ENCODE measurements around the gene KIF26A.

KIF26A gene

GRCh38 chr14:104107611-104108569, 30.5 kb upstream of the KIF26A start:
- Histone ChIP-seq H3K27me3 (ENCODE audit: insufficient read depth, low read depth, severe bottlenecking) (no peaks in the 10 kb centered on the region), H3K36me3 (no peaks in the 10 kb centered on the region), H3K9me3 (ENCODE audit: severe bottlenecking) (no peaks in the 10 kb centered on the region), H3K27ac (no peak overlapping the region), H3K4me3 (ENCODE audit: low read depth, low read length) (no peak overlapping the region)
- TF ChIP-seq CTCF (IDR thresholded peaks at IDR 0.05; ENCODE audit: low read depth, low read length) = no peak
- peak; percentile 8 for DNase-seq

- Histone ChIP-seq H3K27ac (no peak overlapping the region), H3K9me3 (ENCODE audit: severe bottlenecking) (no peaks in the 10 kb centered on the region), H3K36me3 (no peaks in the 10 kb centered on the region), H3K27me3 (ENCODE audit: insufficient read depth, low read depth, severe bottlenecking) (no peaks in the 10 kb centered on the region), H3K4me3 (ENCODE audit: low read depth, low read length) (no peak overlapping the region)
- no peak for TF ChIP-seq CTCF (IDR thresholded peaks at IDR 0.05; ENCODE audit: low read depth, low read length)
- peak; percentile 9 for DNase-seq
Observed at GRCh38 chr14:104108570-104109541, 29.5 kb upstream of the KIF26A start.

- Histone ChIP-seq H3K36me3 (no peaks in the 10 kb centered on the region), H3K27ac (no peak overlapping the region), H3K27me3 (ENCODE audit: insufficient read depth, low read depth, severe bottlenecking) (no peaks in the 10 kb centered on the region), H3K9me3 (ENCODE audit: severe bottlenecking) (no peaks in the 10 kb centered on the region), H3K4me3 (ENCODE audit: low read depth, low read length) (no peak overlapping the region)
- TF ChIP-seq CTCF (IDR thresholded peaks at IDR 0.05; ENCODE audit: low read depth, low read length) = no peak
- peak; percentile 17 for DNase-seq
Observed at GRCh38 chr14:104109731-104110361, 28.5 kb upstream of the KIF26A start.

- TF ChIP-seq CTCF (IDR thresholded peaks at IDR 0.05; ENCODE audit: low read depth, low read length) = no peak
- DNase-seq = peak; percentile 8
Observed at GRCh38 chr14:104110491-104111209, 27.7 kb upstream of the KIF26A start.

More at GRCh38 chr14:104110491-104111209, 27.7 kb upstream of the KIF26A start:
- H3K27me3 ChIP-seq (ENCODE audit: insufficient read depth, low read depth, severe bottlenecking) = no peaks in the 10 kb centered on the region
- H3K9me3 ChIP-seq (ENCODE audit: severe bottlenecking) = no peaks in the 10 kb centered on the region
- H3K36me3 ChIP-seq = no peaks in the 10 kb centered on the region
- H3K4me3 ChIP-seq (ENCODE audit: low read depth, low read length) = no peak overlapping the region
- H3K27ac ChIP-seq = no peak overlapping the region

All from WERI-Rb-1 (cell line).